ENCODE measurements around the gene E2F7.

GRCh38 chr12:77058740-77059139 is 6.6 kb downstream of the E2F7 start:
- TF ChIP-seq CTCF (conservative IDR thresholded peaks at IDR 0.05 in 1 of 2, IDR thresholded peaks at IDR 0.05 in 1 of 2; ENCODE audit: low read depth in 1 of 2, low read length in 2 of 2), result no peak
- TF ChIP-seq EZH2 (IDR thresholded peaks at IDR 0.05; ENCODE audit: low read length, missing control alignments), result no peak

Data from fibroblast of lung (primary cell).